ENCODE data around the gene HMGCS2. TPM values are rescaled to one million over a fixed set of nuclear protein-coding genes. Genes with fewer than 3 reads are reported as not detected.

HMGCS2 gene
- polyA plus RNA-seq, 2 of the 4 experiments (the other 2 are of a cell fraction), result not detected

DNA sequence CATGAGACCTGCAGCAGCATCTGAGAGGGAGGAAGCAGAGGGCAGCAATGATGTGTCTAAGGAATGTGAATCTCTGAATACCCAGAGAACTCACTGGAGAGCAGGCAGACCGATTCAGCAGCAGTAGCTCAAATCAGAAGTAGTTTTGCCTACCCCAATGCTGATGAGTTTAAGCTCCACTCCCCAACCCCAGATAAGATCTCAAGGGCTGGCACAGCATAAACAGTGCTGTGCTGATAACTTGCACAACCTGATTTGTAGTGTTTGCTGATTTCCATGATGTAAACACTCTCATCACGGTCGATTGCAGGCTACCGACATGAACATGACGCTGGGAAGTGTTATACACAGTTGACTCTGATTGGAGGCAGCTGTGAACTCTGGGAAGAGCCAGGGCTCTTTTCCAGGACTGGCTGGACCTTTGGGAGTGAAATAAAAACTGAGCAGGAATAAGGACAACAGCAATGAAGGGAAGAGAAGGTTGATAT is 11.2 kb upstream of the HMGCS2 start:
- ATAC-seq (peak; percentile 34 to 56; a peak in 3 of 6 replicates), FAIRE-seq (no peak), DNase-seq (ENCODE audit: low read depth in 1 of 2, low spot score in 1 of 2) (peak in 1 of 2 experiments; percentile 3)
- no peaks in the 10 kb centered on the region for H3K9me3 ChIP-seq
- CTCF ChIA-PET, result interaction anchor here (0.6 kb wide), 2 partner anchors 13 to 97 kb away, joined by 3 read pairs; no protein-coding TSS in a partner anchor
- H3K4me3 ChIP-seq, result no peak overlapping the region
- no peak overlapping the region for H3K27ac ChIP-seq
- POLR2A ChIA-PET, result no interaction called here
- peak overlapping the region; percentile 55; the same call in 2 of the 3 replicates for H3K4me2 ChIP-seq
- no peak for TF ChIP-seq KDM1A (IDR thresholded peaks at IDR 0.05; ENCODE audit: low read depth)
- TF ChIP-seq NFE2L2 (conservative IDR thresholded peaks at IDR 0.05; ENCODE audit: low read length), result no peak
- no peak for TF ChIP-seq FOXS1 (CRISPR knock-in tag; IDR thresholded peaks at IDR 0.05)
- no peak for TF ChIP-seq POLR2A (IDR thresholded peaks at IDR 0.05; ENCODE audit: low read length)
- TF ChIP-seq HOXB13 (CRISPR knock-in tag; IDR thresholded peaks at IDR 0.05; ENCODE audit: low read depth), result no peak
- TF ChIP-seq PHF8 (IDR thresholded peaks at IDR 0.05; ENCODE audit: borderline replicate concordance, low read depth), result no peak
- 13% methylated on average over 5 of the region's 5 CpGs for WGBS (ENCODE audit: missing lambda C conversion rate)
- no peaks in the 10 kb centered on the region; the same call in 2 of the 3 replicates for H3K4me1 ChIP-seq

DNA sequence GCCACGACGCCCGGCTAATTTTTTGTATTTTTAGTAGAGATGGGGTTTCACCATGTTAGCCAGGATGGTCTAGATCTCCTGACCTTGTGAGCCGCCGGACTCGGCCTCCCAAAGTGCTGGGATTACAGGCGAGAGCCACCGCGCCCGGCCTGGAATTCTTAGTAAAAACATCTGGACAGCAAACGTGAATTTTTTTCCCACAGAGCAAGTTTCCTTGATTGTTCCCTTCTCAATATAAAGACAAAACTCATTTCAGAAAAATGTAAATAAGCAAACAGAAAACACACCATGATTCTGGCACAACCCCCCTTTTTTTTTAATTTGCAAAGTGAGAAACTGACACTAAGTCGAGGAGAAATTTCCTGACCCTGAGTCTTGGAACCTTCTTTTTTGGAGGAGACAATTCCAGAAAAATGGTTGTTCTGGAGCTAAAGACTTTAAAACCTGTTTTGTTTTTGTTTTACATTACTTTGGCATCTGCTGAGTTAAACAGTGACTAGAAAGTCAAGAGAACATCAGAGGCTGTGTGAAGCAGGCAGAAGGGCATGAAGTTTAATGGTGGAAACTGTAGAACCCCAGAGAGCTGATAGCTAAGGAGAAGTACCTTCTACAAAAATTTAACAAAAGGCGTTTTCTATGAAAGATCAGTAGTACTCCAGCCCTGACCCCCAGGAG is 10.3 kb upstream of the HMGCS2 start:
- H3K27ac ChIP-seq, result no peak overlapping the region
- FAIRE-seq (no peak), ATAC-seq (no peak; a peak in 1 of 6 replicates), DNase-seq (ENCODE audit: low read depth in 1 of 2, low spot score in 1 of 2) (no peak)
- 53% methylated on average over 10 of the region's 13 CpGs for WGBS (ENCODE audit: missing lambda C conversion rate)
- TF ChIP-seq SREBF2 (IDR thresholded peaks at IDR 0.05) (no peak), HEYL (CRISPR knock-in tag; IDR thresholded peaks at IDR 0.05) (no peak), RNF2 (IDR thresholded peaks at IDR 0.05; ENCODE audit: borderline replicate concordance, low read depth) (no peak), FOSB (CRISPR knock-in tag; IDR thresholded peaks at IDR 0.05) (no peak), RARB (CRISPR knock-in tag; IDR thresholded peaks at IDR 0.05) (no peak), CEBPB (IDR thresholded peaks at IDR 0.05) (no peak), EP300 (IDR thresholded peaks at IDR 0.05) (no peak), JUNB (IDR thresholded peaks at IDR 0.05) (no peak), FOSL2 (IDR thresholded peaks at IDR 0.05) (no peak), FOSL2 (CRISPR knock-in tag; IDR thresholded peaks at IDR 0.05) (no peak), POLR2A (IDR thresholded peaks at IDR 0.05; ENCODE audit: low read length) (no peak), ZSCAN20 (CRISPR knock-in tag; IDR thresholded peaks at IDR 0.05) (no peak), BHLHE40 (IDR thresholded peaks at IDR 0.05; ENCODE audit: low read depth, low read length) (no peak), EHMT2 (IDR thresholded peaks at IDR 0.05; ENCODE audit: low read depth) (no peak)
- TF ChIP-seq, protein P1, sequence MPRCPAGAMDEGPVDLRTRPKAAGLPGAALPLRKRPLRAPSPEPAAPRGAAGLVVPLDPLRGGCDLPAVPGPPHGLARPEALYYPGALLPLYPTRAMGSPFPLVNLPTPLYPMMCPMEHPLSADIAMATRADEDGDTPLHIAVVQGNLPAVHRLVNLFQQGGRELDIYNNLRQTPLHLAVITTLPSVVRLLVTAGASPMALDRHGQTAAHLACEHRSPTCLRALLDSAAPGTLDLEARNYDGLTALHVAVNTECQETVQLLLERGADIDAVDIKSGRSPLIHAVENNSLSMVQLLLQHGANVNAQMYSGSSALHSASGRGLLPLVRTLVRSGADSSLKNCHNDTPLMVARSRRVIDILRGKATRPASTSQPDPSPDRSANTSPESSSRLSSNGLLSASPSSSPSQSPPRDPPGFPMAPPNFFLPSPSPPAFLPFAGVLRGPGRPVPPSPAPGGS (IDR thresholded peaks at IDR 0.05), result no peak
- TF ChIP-seq, protein P2, sequence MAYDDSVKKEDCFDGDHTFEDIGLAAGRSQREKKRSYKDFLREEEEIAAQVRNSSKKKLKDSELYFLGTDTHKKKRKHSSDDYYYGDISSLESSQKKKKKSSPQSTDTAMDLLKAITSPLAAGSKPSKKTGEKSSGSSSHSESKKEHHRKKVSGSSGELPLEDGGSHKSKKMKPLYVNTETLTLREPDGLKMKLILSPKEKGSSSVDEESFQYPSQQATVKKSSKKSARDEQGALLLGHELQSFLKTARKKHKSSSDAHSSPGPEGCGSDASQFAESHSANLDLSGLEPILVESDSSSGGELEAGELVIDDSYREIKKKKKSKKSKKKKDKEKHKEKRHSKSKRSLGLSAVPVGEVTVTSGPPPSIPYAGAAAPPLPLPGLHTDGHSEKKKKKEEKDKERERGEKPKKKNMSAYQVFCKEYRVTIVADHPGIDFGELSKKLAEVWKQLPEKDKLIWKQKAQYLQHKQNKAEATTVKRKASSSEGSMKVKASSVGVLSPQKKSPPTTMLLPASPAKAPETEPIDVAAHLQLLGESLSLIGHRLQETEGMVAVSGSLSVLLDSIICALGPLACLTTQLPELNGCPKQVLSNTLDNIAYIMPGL (CRISPR knock-in tag; IDR thresholded peaks at IDR 0.05; ENCODE audit: borderline replicate concordance), result no peak
- TF ChIP-seq, protein P3, sequence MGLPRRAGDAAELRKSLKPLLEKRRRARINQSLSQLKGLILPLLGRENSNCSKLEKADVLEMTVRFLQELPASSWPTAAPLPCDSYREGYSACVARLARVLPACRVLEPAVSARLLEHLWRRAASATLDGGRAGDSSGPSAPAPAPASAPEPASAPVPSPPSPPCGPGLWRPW (IDR thresholded peaks at IDR 0.05), result no peak
- ChIA-PET POLR2A (no interaction called here), CTCF (interaction anchor here (0.6 kb wide), 1 partner anchor 98 kb away, joined by 3 read pairs; no protein-coding TSS in a partner anchor)
- no peaks in the 10 kb centered on the region; the same call in 2 of the 3 replicates for H3K4me1 ChIP-seq
- peak overlapping the region; percentile 63 for H3K4me2 ChIP-seq
- H3K4me3 ChIP-seq, result no peak overlapping the region; the same call in 2 of the 3 replicates
- no peaks in the 10 kb centered on the region for H3K9me3 ChIP-seq

Data from A549 (cell line).